Karpas-422 (cell line): ENCODE data around the gene THSD7B. TPM values are rescaled to one million over a fixed set of nuclear protein-coding genes. Genes with fewer than 3 reads are reported as not detected.

Experiments
- DNase-seq: peaks from one replicate; pipeline ENCODE4 v3.0.0-alpha.2; 2015
- H2AFZ ChIP-seq: fragments of 200-600 bp; sonication (generic); 2 replicates; pipeline ENCODE4 v1.6.1; 2014; ENCODE audit warnings: antibody characterized with exemption, low read length, mixed read lengths
- H3K27ac ChIP-seq: fragments of 200-600 bp; sonication (generic); 2 replicates; pipeline ENCODE4 v1.5.1; 2014; ENCODE audit warnings: mild to moderate bottlenecking, low read length, moderate library complexity
- H3K27me3 ChIP-seq: fragments of 200-600 bp; sonication (generic); 2 replicates; pipeline ENCODE4 v1.6.1; 2014; ENCODE audit warnings: low read length, mixed read lengths
- H3K36me3 ChIP-seq: fragments of 200-600 bp; sonication (generic); 2 replicates; pipeline ENCODE4 v1.6.1; 2014; ENCODE audit warnings: low read length, mixed read lengths; ENCODE audit not compliant: insufficient read depth
- H3K4me1 ChIP-seq: fragments of 200-600 bp; sonication (generic); 2 replicates; pipeline ENCODE4 v1.6.1; 2014; ENCODE audit warnings: mild to moderate bottlenecking, low read length, mixed read lengths
- H3K4me2 ChIP-seq: fragments of 200-600 bp; sonication (generic); 2 replicates; pipeline ENCODE4 v1.6.1; 2014; ENCODE audit warnings: low read length, low read depth, mild to moderate bottlenecking; ENCODE audit not compliant: poor library complexity, severe bottlenecking
- H3K4me3 ChIP-seq: fragments of 200-600 bp; sonication (generic); 2 replicates; pipeline ENCODE4 v1.5.1; 2014; ENCODE audit warnings: mild to moderate bottlenecking, antibody characterized with exemption, low read length, mixed read lengths
- H3K79me2 ChIP-seq: fragments of 200-600 bp; sonication (generic); 2 replicates; pipeline ENCODE4 v1.6.1; 2014; ENCODE audit warnings: mild to moderate bottlenecking, low read length, mixed read lengths
- H3K9ac ChIP-seq: fragments of 200-600 bp; sonication (generic); 2 replicates; pipeline ENCODE4 v1.6.0; 2014; ENCODE audit warnings: low read length
- H3K9me2 ChIP-seq: fragments of 200-600 bp; sonication (generic), shearing (Covaris generic); replicated peaks from 2 replicates; pipeline ENCODE4 v1.6.0; 2014; ENCODE audit warnings: mild to moderate bottlenecking, low read length, moderate library complexity; ENCODE audit not compliant: insufficient read depth
- H3K9me3 ChIP-seq: fragments of 300-700, 200-600 bp; sonication (generic); 2 replicates; pipeline ENCODE4 v1.6.1; 2014; ENCODE audit warnings: low read length, mixed read lengths
- H4K20me1 ChIP-seq: fragments of 200-600 bp; sonication (generic); 2 replicates; pipeline ENCODE4 v1.6.1; 2014; ENCODE audit warnings: mild to moderate bottlenecking, antibody characterized with exemption, low read length, low read depth; ENCODE audit not compliant: insufficient read depth
- total RNA-seq: library from RNA; depleted of rRNA; stranded (reverse); fragments of >200 nt; shearing (Covaris generic); gene quantifications from 2 replicates; pipeline ENCODE4 v1.2.3, GENCODE V29; 2014; ENCODE audit warnings: low replicate concordance

Gene THSD7B
- total RNA-seq, 1 experiment from 2014 or later = not detected

- no peak overlapping the region for H3K4me3 ChIP-seq
- H3K36me3 ChIP-seq = no peaks in the 10 kb centered on the region
- no peak overlapping the region for H3K9ac ChIP-seq
- H3K4me1 ChIP-seq = no peaks in the 10 kb centered on the region
- no peak overlapping the region for H2AFZ ChIP-seq
- H3K4me2 ChIP-seq = no peak overlapping the region
- no peaks in the 10 kb centered on the region for H3K9me3 ChIP-seq
- H3K27me3 ChIP-seq = no peaks in the 10 kb centered on the region
- no peak for DNase-seq
- no peaks in the 10 kb centered on the region for H4K20me1 ChIP-seq
- H3K79me2 ChIP-seq = no peaks in the 10 kb centered on the region
- no peak overlapping the region for H3K27ac ChIP-seq
- H3K9me2 ChIP-seq = no peaks in the 10 kb centered on the region
These were observed 390.2 kb downstream of the THSD7B start for GRCh38 chr2:137155356-137156104.

GRCh38 chr2:137156221-137156844 is 391.0 kb downstream of the THSD7B start:
- Histone ChIP-seq H4K20me1 (no peaks in the 10 kb centered on the region), H3K4me3 (no peak overlapping the region), H3K9me2 (no peaks in the 10 kb centered on the region), H3K27ac (no peak overlapping the region), H3K9me3 (no peaks in the 10 kb centered on the region), H3K9ac (no peak overlapping the region), H3K79me2 (no peaks in the 10 kb centered on the region), H3K27me3 (no peaks in the 10 kb centered on the region), H3K4me2 (no peak overlapping the region), H3K36me3 (no peaks in the 10 kb centered on the region), H2AFZ (no peak overlapping the region), H3K4me1 (no peaks in the 10 kb centered on the region)
- DNase-seq = no peak

GRCh38 chr2:137157851-137158250 is 392.5 kb downstream of the THSD7B start:
- DNase-seq = no peak

GRCh38 chr2:137161250-137161649 is 395.9 kb downstream of the THSD7B start:
- H3K4me3 ChIP-seq = no peak overlapping the region
- no peak overlapping the region for H2AFZ ChIP-seq
- no peak overlapping the region for H3K4me2 ChIP-seq
- H3K9ac ChIP-seq = no peak overlapping the region
- H3K9me3 ChIP-seq = no peaks in the 10 kb centered on the region
- no peak for DNase-seq
- H4K20me1 ChIP-seq = no peaks in the 10 kb centered on the region
- H3K27ac ChIP-seq = no peak overlapping the region
- H3K36me3 ChIP-seq = no peaks in the 10 kb centered on the region
- H3K9me2 ChIP-seq = no peaks in the 10 kb centered on the region
- no peaks in the 10 kb centered on the region for H3K27me3 ChIP-seq
- no peaks in the 10 kb centered on the region for H3K4me1 ChIP-seq
- no peaks in the 10 kb centered on the region for H3K79me2 ChIP-seq

More at GRCh38 chr2:137157851-137158250, 392.5 kb downstream of the THSD7B start:
- H3K27me3 ChIP-seq = no peaks in the 10 kb centered on the region
- no peak overlapping the region for H3K4me2 ChIP-seq
- no peak overlapping the region for H3K27ac ChIP-seq
- no peak overlapping the region for H2AFZ ChIP-seq
- no peaks in the 10 kb centered on the region for H4K20me1 ChIP-seq
- H3K79me2 ChIP-seq = no peaks in the 10 kb centered on the region
- no peaks in the 10 kb centered on the region for H3K9me3 ChIP-seq
- H3K4me1 ChIP-seq = no peaks in the 10 kb centered on the region
- H3K9ac ChIP-seq = no peak overlapping the region
- H3K4me3 ChIP-seq = no peak overlapping the region
- no peaks in the 10 kb centered on the region for H3K9me2 ChIP-seq
- no peaks in the 10 kb centered on the region for H3K36me3 ChIP-seq

- Histone ChIP-seq H3K9me2 (no peaks in the 10 kb centered on the region), H3K9me3 (no peaks in the 10 kb centered on the region), H3K4me1 (no peaks in the 10 kb centered on the region), H3K4me3 (no peak overlapping the region), H3K27ac (no peak overlapping the region), H3K27me3 (no peaks in the 10 kb centered on the region), H4K20me1 (no peaks in the 10 kb centered on the region), H2AFZ (no peak overlapping the region), H3K9ac (no peak overlapping the region), H3K36me3 (no peaks in the 10 kb centered on the region), H3K79me2 (no peaks in the 10 kb centered on the region), H3K4me2 (no peak overlapping the region)
- no peak for DNase-seq
These were observed 400.6 kb downstream of the THSD7B start for GRCh38 chr2:137165968-137166367.

GRCh38 chr2:137167651-137168050 is 402.3 kb downstream of the THSD7B start:
- no peaks in the 10 kb centered on the region for H3K79me2 ChIP-seq

GRCh38 chr2:137168552-137168951 is 403.2 kb downstream of the THSD7B start:
- Histone ChIP-seq H3K27ac (no peak overlapping the region), H3K4me3 (no peak overlapping the region), H3K4me2 (no peak overlapping the region), H3K27me3 (no peaks in the 10 kb centered on the region), H3K9ac (no peak overlapping the region), H3K79me2 (no peaks in the 10 kb centered on the region), H3K9me2 (no peaks in the 10 kb centered on the region), H4K20me1 (no peaks in the 10 kb centered on the region), H2AFZ (no peak overlapping the region), H3K4me1 (no peaks in the 10 kb centered on the region), H3K36me3 (no peaks in the 10 kb centered on the region), H3K9me3 (no peaks in the 10 kb centered on the region)
- no peak for DNase-seq

More at GRCh38 chr2:137167651-137168050, 402.3 kb downstream of the THSD7B start:
- Histone ChIP-seq H3K9me3 (no peaks in the 10 kb centered on the region), H4K20me1 (no peaks in the 10 kb centered on the region), H3K4me3 (no peak overlapping the region), H2AFZ (no peak overlapping the region), H3K36me3 (no peaks in the 10 kb centered on the region), H3K27me3 (no peaks in the 10 kb centered on the region), H3K4me1 (no peaks in the 10 kb centered on the region), H3K9me2 (no peaks in the 10 kb centered on the region), H3K9ac (no peak overlapping the region), H3K4me2 (no peak overlapping the region), H3K27ac (no peak overlapping the region)
- DNase-seq = no peak

- H3K27me3 ChIP-seq = no peaks in the 10 kb centered on the region
- H4K20me1 ChIP-seq = no peaks in the 10 kb centered on the region
- H3K4me2 ChIP-seq = no peak overlapping the region
- H3K27ac ChIP-seq = no peak overlapping the region
- H3K9me2 ChIP-seq = no peaks in the 10 kb centered on the region
- H2AFZ ChIP-seq = no peak overlapping the region
- no peaks in the 10 kb centered on the region for H3K9me3 ChIP-seq
- no peaks in the 10 kb centered on the region for H3K79me2 ChIP-seq
- DNase-seq = no peak
- no peaks in the 10 kb centered on the region for H3K36me3 ChIP-seq
- no peak overlapping the region for H3K4me3 ChIP-seq
- H3K9ac ChIP-seq = no peak overlapping the region
- no peaks in the 10 kb centered on the region for H3K4me1 ChIP-seq
These were observed 406.8 kb downstream of the THSD7B start for GRCh38 chr2:137172162-137172561.
